Measurements from ENCODE around the gene ADD2. TPM values are rescaled to one million over a fixed set of nuclear protein-coding genes. Genes with fewer than 3 reads are reported as not detected.

Gene ADD2
- total RNA-seq, 1 donor from 2014 or later, result 0.35 TPM

- no peak for DNase-seq (ENCODE audit: low read depth)
These were observed 93.2 kb downstream of the ADD2 start for GRCh38 chr2:70674636-70675430.

GRCh38 chr2:70673041-70673647, 94.9 kb downstream of the ADD2 start:
- DNase-seq (ENCODE audit: low read depth), result peak; percentile 3

- peak; percentile 2 for DNase-seq (ENCODE audit: low read depth)
These were observed 96.8 kb downstream of the ADD2 start for GRCh38 chr2:70671092-70671675.

DNA sequence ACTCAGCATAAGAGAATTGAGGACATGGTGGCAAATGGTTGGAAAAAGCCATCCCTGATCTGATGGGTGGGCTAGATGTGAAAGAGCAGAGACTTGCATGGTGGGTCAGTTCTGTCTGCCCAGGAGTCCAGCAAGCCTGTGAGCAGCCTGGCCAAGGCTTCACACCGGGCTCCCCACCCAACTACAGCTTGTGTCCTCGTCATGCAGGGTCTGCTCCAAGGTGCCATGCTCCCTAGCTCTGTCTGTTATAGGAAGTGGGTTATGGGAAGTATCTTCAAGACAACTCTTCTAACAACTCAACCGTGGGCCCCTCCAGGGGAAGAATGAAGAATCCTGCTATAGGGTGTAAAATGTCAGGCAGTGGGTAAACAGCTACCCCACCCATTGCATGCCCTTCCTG, 97.4 kb downstream of the ADD2 start:
- no peak for DNase-seq (ENCODE audit: low read depth)

GRCh38 chr2:70670202-70670601, 97.8 kb downstream of the ADD2 start:
- no peak for DNase-seq (ENCODE audit: low read depth)

- no peak for DNase-seq (ENCODE audit: low read depth)
These were observed 99.1 kb downstream of the ADD2 start for GRCh38 chr2:70668911-70669310.

DNA sequence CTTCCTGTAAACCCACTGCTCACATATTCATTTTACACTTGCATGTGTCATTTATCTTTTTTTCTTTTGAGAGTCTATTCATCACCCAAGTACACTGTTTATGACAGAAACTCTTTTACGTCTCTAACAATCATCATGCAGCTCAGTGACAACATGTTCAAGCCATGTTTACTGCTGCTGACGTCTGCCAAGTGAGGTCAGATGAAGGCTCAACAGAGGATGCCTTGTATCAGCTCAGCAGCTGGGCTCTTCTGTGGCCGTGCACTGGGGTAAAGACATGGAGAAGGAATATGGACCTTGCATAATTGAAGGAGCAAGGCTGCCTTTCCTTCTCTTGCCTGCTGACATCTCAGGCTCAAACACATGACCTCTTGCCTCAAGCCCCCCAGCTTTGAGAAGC, 99.6 kb downstream of the ADD2 start:
- DNase-seq (ENCODE audit: low read depth), result no peak

GRCh38 chr2:70664525-70664924, 103.5 kb downstream of the ADD2 start:
- no peak for DNase-seq (ENCODE audit: low read depth)

DNA sequence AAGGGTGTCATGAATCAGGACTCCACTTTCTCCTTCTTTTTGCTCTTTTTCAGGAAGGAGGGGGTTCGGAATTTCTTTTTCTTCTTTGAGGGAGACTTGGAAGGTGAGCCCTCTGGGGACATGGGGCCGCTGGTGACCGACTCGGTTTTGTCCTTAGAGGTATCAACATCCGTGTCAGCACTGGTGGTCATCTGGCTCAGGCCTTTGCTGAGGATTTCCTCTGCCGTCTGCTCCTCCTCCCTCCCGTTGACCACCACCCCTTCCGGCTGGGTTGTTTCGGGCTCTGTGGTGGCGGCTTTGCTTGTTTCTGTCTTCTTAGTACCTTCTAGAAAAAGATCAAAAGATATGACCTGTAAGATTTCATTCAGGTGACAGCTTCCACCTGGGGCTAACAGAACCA, 104.6 kb downstream of the ADD2 start:
- no peak for DNase-seq (ENCODE audit: low read depth)

DNA sequence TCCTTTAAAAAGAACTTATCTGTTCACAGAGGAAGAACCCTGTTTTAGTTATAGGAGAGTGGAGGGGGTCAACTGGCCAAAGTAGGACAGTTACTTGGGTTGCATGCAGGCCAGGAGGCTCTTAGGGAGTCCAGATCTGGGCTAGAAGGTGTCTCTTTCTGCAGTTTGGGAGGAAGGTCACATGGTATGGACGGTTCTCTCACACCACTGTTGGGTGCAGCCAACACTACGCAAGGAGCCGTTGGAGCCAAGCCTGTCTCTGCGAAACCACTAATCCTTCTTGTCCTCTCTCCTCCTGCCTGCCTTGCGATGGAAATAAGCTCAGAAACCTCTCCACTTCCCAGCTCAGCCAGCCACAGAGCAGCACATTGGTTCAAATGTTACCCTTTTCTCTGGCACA, 108.4 kb downstream of the ADD2 start:
- DNase-seq (ENCODE audit: low read depth), result no peak

DNA sequence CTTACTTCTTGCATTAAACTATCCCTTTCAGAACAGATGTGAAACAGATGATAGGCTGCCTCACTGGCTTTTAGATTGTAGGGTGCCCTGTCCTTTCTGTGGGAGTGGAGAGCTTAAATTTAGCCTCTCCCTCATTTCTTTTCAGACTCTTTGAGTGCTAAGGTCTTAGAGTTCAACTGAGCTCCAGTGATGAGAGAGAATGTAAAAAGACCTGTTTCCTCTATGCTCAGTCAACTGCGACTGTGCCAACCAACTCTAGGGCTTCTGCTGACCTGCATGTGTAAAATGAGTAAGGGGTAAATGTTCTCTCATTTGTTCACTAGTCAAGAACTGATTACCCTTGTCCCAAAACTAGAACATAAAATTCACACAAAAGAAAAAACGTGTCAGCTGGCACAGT, 109.5 kb downstream of the ADD2 start:
- no peak for DNase-seq (ENCODE audit: low read depth)

DNA sequence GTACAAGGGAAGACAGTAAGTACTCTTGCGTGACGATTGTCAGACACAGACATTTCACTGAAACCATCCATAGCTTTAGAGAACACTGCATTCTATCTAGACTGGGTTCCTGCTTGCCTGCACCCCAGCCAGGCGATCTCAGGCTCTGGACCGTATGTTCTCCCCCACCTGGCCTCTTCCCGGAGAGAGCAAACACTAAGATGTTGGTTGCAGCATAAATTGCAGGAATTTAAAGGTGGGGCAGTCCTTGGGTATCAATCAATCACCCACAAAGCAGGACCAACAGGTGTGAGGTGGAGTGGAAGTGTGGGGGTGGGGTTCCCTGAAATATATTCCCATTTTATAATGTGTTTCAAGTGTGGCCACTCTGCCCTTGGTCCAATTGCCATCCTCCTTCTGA, 110.8 kb downstream of the ADD2 start:
- DNase-seq (ENCODE audit: low read depth), result no peak

- no peak for DNase-seq (ENCODE audit: low read depth)
These were observed 111.5 kb downstream of the ADD2 start for GRCh38 chr2:70656421-70657010.

- no peak for DNase-seq (ENCODE audit: low read depth)
These were observed 112.2 kb downstream of the ADD2 start for GRCh38 chr2:70655786-70656185.

DNA sequence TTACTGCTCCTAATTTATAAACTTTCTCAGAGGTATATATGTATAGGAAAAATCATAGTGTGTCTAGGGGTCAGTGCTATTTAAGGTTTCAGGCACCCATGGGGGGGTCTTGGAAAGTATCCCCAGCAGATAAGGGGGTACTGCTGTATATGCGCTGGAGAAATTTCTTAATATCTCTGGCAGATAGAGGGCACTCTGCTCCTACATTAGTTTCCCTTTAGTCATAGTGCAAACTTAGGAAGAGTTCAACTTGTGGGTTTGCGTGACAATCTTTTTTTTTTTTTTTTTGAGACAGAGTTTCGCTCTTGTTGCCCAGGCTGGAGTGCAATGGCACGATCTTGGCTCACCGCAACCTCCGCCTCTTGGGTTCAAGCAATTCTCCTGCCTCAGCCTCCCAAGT, 112.8 kb downstream of the ADD2 start:
- DNase-seq (ENCODE audit: low read depth), result peak; percentile 42

DNA sequence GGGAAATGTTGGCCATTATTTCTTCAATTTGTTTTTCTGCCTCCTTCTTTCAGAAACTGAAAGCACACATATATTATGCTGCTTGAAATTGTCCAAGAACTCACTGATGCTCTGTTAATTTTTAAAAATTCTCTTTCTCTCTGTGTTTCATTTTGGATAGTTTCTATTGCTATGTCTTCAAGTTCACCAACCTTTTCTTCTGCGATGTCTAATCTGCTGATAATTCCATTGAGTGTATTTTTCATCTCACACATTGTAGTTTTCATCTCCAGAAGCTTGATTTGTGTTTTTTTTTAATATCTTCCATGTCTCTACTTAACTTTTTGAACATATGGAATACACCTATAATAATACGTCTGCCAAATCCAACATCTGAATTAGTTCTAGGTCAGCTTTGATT, 116.3 kb downstream of the ADD2 start:
- no peak for DNase-seq (ENCODE audit: low read depth)

GRCh38 chr2:70651014-70651413, 117.0 kb downstream of the ADD2 start:
- no peak for DNase-seq (ENCODE audit: low read depth)

GRCh38 chr2:70648961-70649360, 119.0 kb downstream of the ADD2 start:
- no peak for DNase-seq (ENCODE audit: low read depth)

DNA sequence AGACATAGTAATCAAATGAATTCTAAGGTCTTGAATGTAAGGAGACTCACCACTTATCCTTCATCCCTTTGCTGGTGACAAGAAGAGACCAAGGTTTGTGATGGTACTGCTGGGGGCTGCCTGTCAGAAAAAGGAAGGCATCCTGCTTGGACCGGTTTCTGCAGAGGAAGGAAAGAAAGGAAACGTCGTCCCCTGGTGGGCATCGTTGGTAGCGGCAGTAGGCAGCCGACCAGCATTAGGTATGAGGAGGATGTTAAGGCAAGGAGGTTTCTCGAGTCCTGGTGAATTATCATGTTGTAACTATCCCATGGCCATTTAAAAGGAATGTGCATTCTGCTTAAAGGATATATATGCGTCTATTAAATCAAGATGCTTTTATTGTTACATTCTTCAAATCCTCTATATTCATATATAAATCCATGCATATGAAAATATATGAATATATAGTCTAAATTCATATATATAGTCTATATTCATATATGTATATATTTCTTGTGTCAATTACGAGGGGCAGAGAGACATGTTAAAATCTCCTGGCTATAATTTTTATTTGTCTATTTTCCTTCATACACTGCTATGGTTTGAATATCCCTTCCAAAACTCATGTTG, 120.0 kb downstream of the ADD2 start:
- DNase-seq (ENCODE audit: low read depth), result peak; percentile 50

DNA sequence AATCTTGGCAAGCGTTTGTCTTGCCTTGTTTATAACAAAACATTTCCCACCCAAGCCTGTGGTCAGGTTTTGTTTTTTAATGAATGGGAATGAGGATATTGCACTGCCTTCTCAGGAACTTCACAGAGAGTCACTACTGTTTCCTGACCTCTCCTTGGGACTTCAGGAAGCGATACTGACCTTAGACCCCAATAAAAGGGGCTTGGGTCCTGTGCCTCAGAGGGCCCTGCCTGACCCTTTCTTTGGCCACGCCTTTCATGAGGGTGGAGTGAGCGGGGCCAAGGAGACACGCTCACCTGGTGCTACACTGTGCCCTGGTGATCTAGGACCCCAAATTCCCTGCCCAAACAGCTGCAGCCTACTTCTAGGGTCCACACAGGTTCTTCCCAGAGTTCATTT, 121.6 kb downstream of the ADD2 start:
- no peak for DNase-seq (ENCODE audit: low read depth)

GRCh38 chr2:70645733-70646419, 122.1 kb downstream of the ADD2 start:
- DNase-seq (ENCODE audit: low read depth), result no peak

GRCh38 chr2:70643715-70644114, 124.3 kb downstream of the ADD2 start:
- DNase-seq (ENCODE audit: low read depth), result no peak

Measured in renal cortical epithelial cell (primary cell).